DOHH2 (cell line): ENCODE results near the gene LAMA3.

Source experiments
- H3F3A ChIP-seq: fragments of 200-600 bp; sonication (generic), shearing (Covaris generic); 2 replicates; pipeline ENCODE4 v1.6.0; 2016; ENCODE audit warnings: antibody characterized with exemption, mild to moderate bottlenecking; ENCODE audit not compliant: control insufficient read depth, insufficient read depth
- H3K27ac ChIP-seq: fragments of 200-600 bp; sonication (generic); 2 replicates; pipeline ENCODE4 v1.5.1; 2014; ENCODE audit warnings: low read depth, mild to moderate bottlenecking, low read length, moderate library complexity
- H3K27me3 ChIP-seq: fragments of 200-600 bp; sonication (generic); 2 replicates; pipeline ENCODE4 v1.6.1; 2014; ENCODE audit warnings: mild to moderate bottlenecking, low read length, mixed read lengths; ENCODE audit not compliant: control insufficient read depth
- H3K36me3 ChIP-seq: fragments of 200-600 bp; sonication (generic); 2 replicates; pipeline ENCODE4 v1.6.1; 2014; ENCODE audit warnings: mild to moderate bottlenecking, low read length, moderate library complexity, mixed read lengths; ENCODE audit not compliant: control insufficient read depth
- H3K4me1 ChIP-seq: fragments of 200-600 bp; sonication (generic); 2 replicates; pipeline ENCODE4 v1.6.1; 2014; ENCODE audit warnings: mild to moderate bottlenecking, low read length, mixed read lengths; ENCODE audit not compliant: control insufficient read depth
- H3K4me2 ChIP-seq: fragments of 200-600 bp; sonication (generic); 2 replicates; pipeline ENCODE4 v1.6.0; 2014; ENCODE audit warnings: mild to moderate bottlenecking, low read length, moderate library complexity
- H3K4me3 ChIP-seq: fragments of 200-600 bp; sonication (generic); 2 replicates; pipeline ENCODE4 v1.5.1; 2014; ENCODE audit warnings: mild to moderate bottlenecking, low read length, mixed read lengths
- H3K79me2 ChIP-seq: fragments of 200-600 bp; sonication (generic); 2 replicates; pipeline ENCODE4 v1.6.1; 2014; ENCODE audit warnings: mild to moderate bottlenecking, low read length, mixed read lengths; ENCODE audit not compliant: control insufficient read depth
- H3K9me2 ChIP-seq: fragments of 200-600 bp; sonication (generic); replicated peaks from 2 replicates; pipeline ENCODE4 v1.6.1; 2014; ENCODE audit warnings: mild to moderate bottlenecking, low read length, mixed read lengths; ENCODE audit not compliant: control insufficient read depth
- H3K9me3 ChIP-seq: fragments of 200-600 bp; sonication (generic); 2 replicates; pipeline ENCODE4 v1.6.1; 2014; ENCODE audit warnings: antibody characterized with exemption, low read length, mixed read lengths; ENCODE audit not compliant: control insufficient read depth, insufficient read depth
- H4K20me1 ChIP-seq: fragments of 200-600 bp; sonication (generic); 2 replicates; pipeline ENCODE4 v1.6.0; 2014; ENCODE audit warnings: low read depth, mild to moderate bottlenecking, antibody characterized with exemption, low read length, moderate library complexity; ENCODE audit not compliant: control insufficient read depth, insufficient read depth
- EZH2phosphoT487 ChIP-seq: fragments of 200-600 bp; sonication (generic); IDR thresholded peaks from 2 replicates; pipeline ENCODE4 v1.6.1; 2017; ENCODE audit warnings: borderline replicate concordance, mild to moderate bottlenecking, antibody characterized with exemption, low read length, moderate library complexity, mixed read lengths
- TF ChIP-seq, protein P1 (sequence below): fragments of 200-600 bp; sonication (generic); IDR thresholded peaks from one replicate; pipeline ENCODE4 v1.5.1; 2014; ENCODE audit warnings: antibody characterized with exemption, mild to moderate bottlenecking, low read depth, low read length; ENCODE audit not compliant: poor library complexity, severe bottlenecking

Gene LAMA3

GRCh38 chr18:23972453-23972852 lies 283.2 kb downstream of the LAMA3 start:
- peaks cover 21% of the 10 kb centered on the region for H3K4me1 ChIP-seq
- H3K9me3 ChIP-seq, result no peaks in the 10 kb centered on the region
- H4K20me1 ChIP-seq, result no peaks in the 10 kb centered on the region
- H3K9me2 ChIP-seq, result no peaks in the 10 kb centered on the region
- H3F3A ChIP-seq, result no peaks in the 10 kb centered on the region
- no peak overlapping the region for H3K4me2 ChIP-seq
- H3K4me3 ChIP-seq, result no peak overlapping the region
- no peaks in the 10 kb centered on the region for H3K79me2 ChIP-seq
- H3K27ac ChIP-seq, result no peak overlapping the region
- no peaks in the 10 kb centered on the region for H3K27me3 ChIP-seq
- H3K36me3 ChIP-seq, result no peaks in the 10 kb centered on the region
- TF ChIP-seq, protein P1, sequence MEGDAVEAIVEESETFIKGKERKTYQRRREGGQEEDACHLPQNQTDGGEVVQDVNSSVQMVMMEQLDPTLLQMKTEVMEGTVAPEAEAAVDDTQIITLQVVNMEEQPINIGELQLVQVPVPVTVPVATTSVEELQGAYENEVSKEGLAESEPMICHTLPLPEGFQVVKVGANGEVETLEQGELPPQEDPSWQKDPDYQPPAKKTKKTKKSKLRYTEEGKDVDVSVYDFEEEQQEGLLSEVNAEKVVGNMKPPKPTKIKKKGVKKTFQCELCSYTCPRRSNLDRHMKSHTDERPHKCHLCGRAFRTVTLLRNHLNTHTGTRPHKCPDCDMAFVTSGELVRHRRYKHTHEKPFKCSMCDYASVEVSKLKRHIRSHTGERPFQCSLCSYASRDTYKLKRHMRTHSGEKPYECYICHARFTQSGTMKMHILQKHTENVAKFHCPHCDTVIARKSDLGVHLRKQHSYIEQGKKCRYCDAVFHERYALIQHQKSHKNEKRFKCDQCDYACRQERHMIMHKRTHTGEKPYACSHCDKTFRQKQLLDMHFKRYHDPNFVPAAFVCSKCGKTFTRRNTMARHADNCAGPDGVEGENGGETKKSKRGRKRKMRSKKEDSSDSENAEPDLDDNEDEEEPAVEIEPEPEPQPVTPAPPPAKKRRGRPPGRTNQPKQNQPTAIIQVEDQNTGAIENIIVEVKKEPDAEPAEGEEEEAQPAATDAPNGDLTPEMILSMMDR, result no peak
- no peak for TF ChIP-seq EZH2phosphoT487

- no peaks in the 10 kb centered on the region for H3K36me3 ChIP-seq
- H3K79me2 ChIP-seq, result no peaks in the 10 kb centered on the region
- peaks cover 5% of the 10 kb centered on the region; the same call in 1 of the 2 replicates for H3F3A ChIP-seq
- no peak for TF ChIP-seq EZH2phosphoT487
- TF ChIP-seq, protein P1, result no peak
- no peaks in the 10 kb centered on the region for H3K9me2 ChIP-seq
- no peak overlapping the region for H3K27ac ChIP-seq
- no peaks in the 10 kb centered on the region for H4K20me1 ChIP-seq
- H3K4me2 ChIP-seq, result no peak overlapping the region
- no peak overlapping the region for H3K4me3 ChIP-seq
- H3K27me3 ChIP-seq, result no peaks in the 10 kb centered on the region
- peaks cover 33% of the 10 kb centered on the region for H3K4me1 ChIP-seq
- no peaks in the 10 kb centered on the region for H3K9me3 ChIP-seq
These were observed 287.9 kb downstream of the LAMA3 start for GRCh38 chr18:23977103-23977502.

GRCh38 chr18:23977719-23978483 lies 288.6 kb downstream of the LAMA3 start:
- Histone ChIP-seq H3F3A (peaks cover 5% of the 10 kb centered on the region; the same call in 1 of the 2 replicates), H3K4me2 (0 out of 2 replicates have a peak overlapping the region, but pooled peaks have one; percentile 3), H3K9me3 (no peaks in the 10 kb centered on the region), H3K36me3 (no peaks in the 10 kb centered on the region), H3K27me3 (no peaks in the 10 kb centered on the region), H3K9me2 (no peaks in the 10 kb centered on the region), H4K20me1 (no peaks in the 10 kb centered on the region), H3K79me2 (no peaks in the 10 kb centered on the region), H3K4me3 (no peak overlapping the region), H3K27ac (no peak overlapping the region), H3K4me1 (peaks cover 36% of the 10 kb centered on the region)
- TF ChIP-seq, protein P1, result no peak
- TF ChIP-seq EZH2phosphoT487, result no peak
